Body of pancreas (tissue), 4 donors: Measurements from ENCODE around the gene PIK3CD. TPM values are rescaled to one million over a fixed set of nuclear protein-coding genes. Genes with fewer than 3 reads are reported as not detected.

Experiments
- ATAC-seq: fragments of 150-250 bp; one replicate; pipeline ENCODE4 v1.9.1; 2016
- DNase-seq, 4 donors: peaks; one replicate each; pipeline ENCODE4 v3.0.0-alpha.2; 2019
- H3K27ac ChIP-seq, 4 donors: fragments of 200-600 bp; sonication (generic); 1 replicate in 3 of 4; 2 replicates in 1 of 4; pipeline versions ENCODE4 v1.5.1 to v1.6.1; 2016 to 2019; ENCODE audit warnings: mild to moderate bottlenecking in 1 of 4, mixed read lengths in 1 of 4, moderate library complexity in 1 of 4
- H3K27me3 ChIP-seq, 2 donors: fragments of 200-600 bp; sonication (generic); one replicate each; pipeline ENCODE4 v1.6.0; 2016; ENCODE audit warnings: mild to moderate bottlenecking in 1 of 2
- H3K36me3 ChIP-seq, 2 donors: fragments of 200-600 bp; sonication (generic); replicated peaks in 1 of 2; 2 replicates each; pipeline ENCODE4 v1.5.1; 2016; ENCODE audit warnings: low read depth in 2 of 2; ENCODE audit not compliant: insufficient read depth in 1 of 2
- H3K4me1 ChIP-seq: fragments of 200-600 bp; sonication (generic); one replicate; pipeline ENCODE4 v1.6.0; 2016
- H3K4me3 ChIP-seq, 2 donors: fragments of 200-600 bp; sonication (generic); 1 replicate in 1 of 2; 2 replicates in 1 of 2; pipeline ENCODE4 v1.5.1; 2016 to 2019
- H3K9me3 ChIP-seq, 3 donors: fragments of 200-600 bp; sonication (generic); 1 replicate in 2 of 3; 2 replicates in 1 of 3; pipeline ENCODE4 v1.5.1; 2016
- POLR2A ChIP-seq, 3 donors: fragments of 450-650 bp; IDR thresholded peaks; one replicate each; pipeline ENCODE4 v1.6.1; 2016; ENCODE audit warnings: antibody characterized with exemption in 3 of 3, mild to moderate bottlenecking in 2 of 3
- WGBS, 2 donors: methylation state at CpG; one replicate each; pipeline ENCODE4 v1.1.5; 2017; 5-methylcytosine and 5-hydroxymethylcytosine counted together
- intact Hi-C: fragments of 100-400 bp; cut with DNase I; formaldehyde crosslinking; loops from one replicate; pipeline ENCODE4 v1.15.1; 2023
- total RNA-seq, 2 donors: library from RNA; depleted of rRNA; stranded (reverse); fragments of >200 nt; gene quantifications; one replicate each; pipeline ENCODE4 v1.1.0, GENCODE V29; 2016
- TF ChIP-seq, protein P1 (sequence below), 7 experiments: fragments of 450-650 bp in 4 of 7; fragments of 200-600 bp in 3 of 7; sonication (generic) in 3 of 7; IDR thresholded peaks; one replicate each; pipeline ENCODE4 v1.5.1; 2016 to 2019; ENCODE audit warnings: antibody characterized with exemption in 7 of 7

PIK3CD gene
- total RNA-seq, 2 donors from 2014 or later = 3.3 to 6.2 TPM

- DNase-seq = no peak
- peaks cover 31% of the 10 kb centered on the region for H3K4me1 ChIP-seq
- no peak overlapping the region for H3K4me3 ChIP-seq
- no peaks in the 10 kb centered on the region for H3K9me3 ChIP-seq
- no peak for ATAC-seq
- intact Hi-C loops = no loop called here
- H3K36me3 ChIP-seq = no peaks in the 10 kb centered on the region
- H3K27ac ChIP-seq = no peak overlapping the region
- WGBS, 2 donors = 74 to 79% methylated on average over 6 of the region's 6 CpGs
- H3K27me3 ChIP-seq = no peaks in the 10 kb centered on the region
- TF ChIP-seq POLR2A (IDR thresholded peaks at IDR 0.05) = no peak
- TF ChIP-seq, protein P1, sequence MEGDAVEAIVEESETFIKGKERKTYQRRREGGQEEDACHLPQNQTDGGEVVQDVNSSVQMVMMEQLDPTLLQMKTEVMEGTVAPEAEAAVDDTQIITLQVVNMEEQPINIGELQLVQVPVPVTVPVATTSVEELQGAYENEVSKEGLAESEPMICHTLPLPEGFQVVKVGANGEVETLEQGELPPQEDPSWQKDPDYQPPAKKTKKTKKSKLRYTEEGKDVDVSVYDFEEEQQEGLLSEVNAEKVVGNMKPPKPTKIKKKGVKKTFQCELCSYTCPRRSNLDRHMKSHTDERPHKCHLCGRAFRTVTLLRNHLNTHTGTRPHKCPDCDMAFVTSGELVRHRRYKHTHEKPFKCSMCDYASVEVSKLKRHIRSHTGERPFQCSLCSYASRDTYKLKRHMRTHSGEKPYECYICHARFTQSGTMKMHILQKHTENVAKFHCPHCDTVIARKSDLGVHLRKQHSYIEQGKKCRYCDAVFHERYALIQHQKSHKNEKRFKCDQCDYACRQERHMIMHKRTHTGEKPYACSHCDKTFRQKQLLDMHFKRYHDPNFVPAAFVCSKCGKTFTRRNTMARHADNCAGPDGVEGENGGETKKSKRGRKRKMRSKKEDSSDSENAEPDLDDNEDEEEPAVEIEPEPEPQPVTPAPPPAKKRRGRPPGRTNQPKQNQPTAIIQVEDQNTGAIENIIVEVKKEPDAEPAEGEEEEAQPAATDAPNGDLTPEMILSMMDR (IDR thresholded peaks at IDR 0.05) = no peak
Measured at GRCh38 chr1:9691108-9691445, 39.5 kb downstream of the PIK3CD start.

GRCh38 chr1:9691691-9692090, 40.2 kb downstream of the PIK3CD start:
- intact Hi-C loops = no loop called here
- no peak for DNase-seq

DNA sequence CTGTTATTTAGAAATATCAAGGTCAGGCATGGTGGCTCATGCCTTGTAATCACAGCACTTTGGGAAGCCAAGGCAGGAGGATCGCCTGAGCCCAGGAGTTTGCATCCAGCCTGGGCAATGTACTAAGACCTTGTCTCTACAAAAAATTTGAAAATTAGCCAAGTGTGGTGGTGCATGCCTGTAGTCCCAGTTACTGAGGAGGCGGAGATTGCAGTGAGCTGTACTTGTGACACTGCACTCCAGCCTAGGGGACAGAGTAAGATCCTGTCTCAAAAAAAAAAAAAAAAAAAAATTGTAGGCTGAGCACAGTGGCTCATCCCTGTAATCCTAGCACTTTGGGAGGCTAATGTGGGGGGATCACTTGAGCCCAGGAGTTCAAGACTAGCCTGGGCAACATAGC, 45.3 kb downstream of the PIK3CD start:
- Histone ChIP-seq H3K27me3 (no peaks in the 10 kb centered on the region), H3K27ac (no peak overlapping the region), H3K36me3 (no peaks in the 10 kb centered on the region), H3K4me3 (no peak overlapping the region), H3K4me1 (no peaks in the 10 kb centered on the region), H3K9me3 (no peaks in the 10 kb centered on the region)
- DNase-seq = no peak
- TF ChIP-seq POLR2A (IDR thresholded peaks at IDR 0.05) = no peak
- TF ChIP-seq, protein P1 (IDR thresholded peaks at IDR 0.05) = no peak
- ATAC-seq = no peak
- intact Hi-C loops = no loop called here
- 89 to 100% methylated on average over 2 of the region's 2 CpGs for WGBS, 2 donors

More at GRCh38 chr1:9691691-9692090, 40.2 kb downstream of the PIK3CD start:
- no peak overlapping the region for H3K27ac ChIP-seq
- no peak overlapping the region for H3K4me3 ChIP-seq
- no peak for TF ChIP-seq POLR2A (IDR thresholded peaks at IDR 0.05)
- TF ChIP-seq, protein P1 (IDR thresholded peaks at IDR 0.05) = no peak
- H3K4me1 ChIP-seq = peaks cover 31% of the 10 kb centered on the region
- no peaks in the 10 kb centered on the region for H3K9me3 ChIP-seq
- no peaks in the 10 kb centered on the region for H3K36me3 ChIP-seq
- no peak for ATAC-seq
- 75 to 84% methylated on average over 5 of the region's 5 CpGs for WGBS, 2 donors
- no peaks in the 10 kb centered on the region for H3K27me3 ChIP-seq

GRCh38 chr1:9699361-9699760, 47.8 kb downstream of the PIK3CD start:
- no peaks in the 10 kb centered on the region for H3K36me3 ChIP-seq
- no peak for TF ChIP-seq POLR2A (IDR thresholded peaks at IDR 0.05)
- TF ChIP-seq, protein P1 (IDR thresholded peaks at IDR 0.05) = no peak
- intact Hi-C loops = no loop called here
- 86 to 91% methylated on average over 7 of the region's 7 CpGs for WGBS, 2 donors
- H3K4me3 ChIP-seq = no peak overlapping the region
- H3K4me1 ChIP-seq = no peaks in the 10 kb centered on the region
- no peak for ATAC-seq
- no peak overlapping the region for H3K27ac ChIP-seq
- H3K9me3 ChIP-seq = no peaks in the 10 kb centered on the region
- no peaks in the 10 kb centered on the region for H3K27me3 ChIP-seq
- no peak for DNase-seq

DNA sequence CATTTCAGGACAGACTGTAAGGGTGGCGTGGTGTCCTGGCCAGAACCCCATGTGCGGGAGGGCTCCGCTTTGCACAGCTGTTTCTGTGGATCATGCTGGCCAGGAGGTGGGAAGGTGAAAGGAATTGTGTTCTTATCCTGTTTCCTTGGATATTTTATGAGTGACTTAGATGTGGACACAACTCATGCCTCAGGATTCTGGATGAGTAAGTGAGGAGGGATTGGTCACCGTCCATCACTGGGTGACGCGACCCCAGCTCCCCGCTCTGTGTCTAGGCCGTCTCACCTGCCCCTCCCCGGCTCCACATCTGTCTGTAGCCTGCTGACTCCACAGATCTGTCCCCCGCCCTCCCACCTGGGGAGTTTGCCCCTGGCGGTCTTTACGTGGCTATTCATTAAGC, 48.8 kb downstream of the PIK3CD start:
- no peaks in the 10 kb centered on the region for H3K4me1 ChIP-seq
- intact Hi-C loops = no loop called here
- no peaks in the 10 kb centered on the region for H3K9me3 ChIP-seq
- WGBS, 2 donors = 86% methylated on average over 12 of the region's 12 CpGs
- no peaks in the 10 kb centered on the region for H3K27me3 ChIP-seq
- DNase-seq (no peak), ATAC-seq (no peak)
- no peak overlapping the region for H3K4me3 ChIP-seq
- no peaks in the 10 kb centered on the region for H3K36me3 ChIP-seq
- H3K27ac ChIP-seq = no peak overlapping the region
- TF ChIP-seq, protein P1 (IDR thresholded peaks at IDR 0.05) = no peak
- TF ChIP-seq POLR2A (IDR thresholded peaks at IDR 0.05) = no peak
